ENCODE results near the gene L3MBTL4. TPM values are rescaled to one million over a fixed set of nuclear protein-coding genes. Genes with fewer than 3 reads are reported as not detected.

Gene L3MBTL4
- polyA plus RNA-seq, 1 of the 3 experiments (the other 2 are of a cell fraction), result 0.02 TPM

DNA sequence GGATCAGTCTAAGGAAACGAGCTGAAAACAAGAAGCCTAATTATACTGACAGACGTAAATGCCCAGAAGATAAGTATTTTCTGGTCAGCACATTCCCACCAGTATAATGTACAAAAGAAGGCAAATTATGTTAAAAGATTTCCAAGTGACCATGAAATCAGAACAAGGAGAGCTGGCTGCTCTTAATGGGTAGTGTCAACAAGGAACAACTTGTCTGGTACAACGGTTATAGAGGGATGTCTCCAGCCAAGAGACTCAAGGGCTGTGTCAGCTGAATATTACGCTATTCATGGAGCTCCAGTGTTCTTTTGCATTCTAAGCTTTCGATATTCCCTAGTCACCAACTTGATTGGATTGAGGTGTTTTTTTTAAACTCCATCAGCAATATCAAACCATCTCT is 8.6 kb upstream of the L3MBTL4 start:
- Histone ChIP-seq H4K20me1 (ENCODE audit: insufficient read depth) (no peaks in the 10 kb centered on the region), H3K36me3 (replicated peaks in 1 of 2; ENCODE audit: control insufficient read depth in 1 of 2, insufficient read depth in 2 of 2, low read length in 1 of 2) (no peaks in the 10 kb centered on the region), H3K4me2 (no peak overlapping the region), H3K27ac (ENCODE audit: low read depth in 2 of 2, low read length in 1 of 2) (no peak overlapping the region), H2AFZ (ENCODE audit: low read depth) (no peak overlapping the region), H3K4me3 (ENCODE audit: low read depth in 2 of 2, low read length in 1 of 2) (no peak overlapping the region), H3K9ac (no peak overlapping the region), H3K79me2 (ENCODE audit: insufficient read depth) (no peaks in the 10 kb centered on the region), H3K9me3 (no peaks in the 10 kb centered on the region), H3F3A (replicated peaks; ENCODE audit: insufficient read depth) (no peaks in the 10 kb centered on the region), H3K27me3 (ENCODE audit: insufficient read depth) (no peaks in the 10 kb centered on the region), H3K9me2 (no peaks in the 10 kb centered on the region), H3K4me1 (ENCODE audit: control insufficient read depth in 1 of 2, insufficient read depth in 2 of 2, low read depth in 1 of 2, low read length in 1 of 2) (peaks cover 0 to 3% of the 10 kb centered on the region in 2 experiments; a peak in 1 of 4 replicates)
- ChIA-PET CTCF (no interaction called here), POLR2A (no interaction called here)
- TF ChIP-seq RAD21 (IDR thresholded peaks at IDR 0.05; ENCODE audit: low read length) (no peak), GATA2 (CRISPR knock-in tag; IDR thresholded peaks at IDR 0.05) (no peak)
- WGBS (ENCODE audit: low lambda C conversion rate), result 32% methylated on average over 5 of the region's 5 CpGs
- DNase-seq, result no peak

DNA sequence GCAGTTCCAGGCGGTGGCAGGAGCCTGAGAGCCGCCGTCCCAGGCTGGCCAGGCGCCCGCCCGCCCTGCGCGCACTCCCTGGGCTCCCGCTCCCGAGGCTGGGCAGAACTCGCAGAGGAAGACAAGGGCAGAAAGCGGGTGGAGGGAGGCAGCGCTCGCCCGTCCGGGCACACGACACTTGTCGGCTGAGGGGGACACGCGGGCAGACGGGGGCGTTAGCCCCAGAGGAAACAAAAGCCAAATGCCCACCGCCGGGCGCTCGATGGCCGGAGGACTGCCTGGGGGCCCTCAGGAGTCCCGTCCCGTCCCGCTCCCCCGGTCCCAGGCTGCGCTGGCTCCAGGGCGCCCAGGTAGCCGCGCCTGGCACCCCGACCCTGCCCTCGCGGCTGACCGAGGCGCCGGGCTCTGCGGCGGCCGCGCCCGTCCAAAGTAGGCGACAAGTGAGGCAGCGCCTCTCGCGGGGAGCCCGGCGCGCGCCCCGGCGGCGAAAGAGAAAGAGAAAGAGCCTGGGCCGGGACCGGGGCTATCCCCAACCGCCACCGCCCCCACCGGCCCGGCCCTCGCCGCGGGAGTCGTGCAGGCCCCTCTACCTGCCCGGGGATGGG is 491 bp downstream of the L3MBTL4 start:
- Histone ChIP-seq H3K79me2 (ENCODE audit: insufficient read depth) (no peaks in the 10 kb centered on the region), H3K4me3 (ENCODE audit: low read depth in 2 of 2, low read length in 1 of 2) (peak overlapping the region; percentile 19 to 57; a peak in 2 of 4 replicates), H3K9me3 (no peaks in the 10 kb centered on the region), H3K4me2 (peak overlapping the region; percentile 41; the same call in 1 of the 2 replicates), H4K20me1 (ENCODE audit: insufficient read depth) (no peaks in the 10 kb centered on the region), H3F3A (replicated peaks; ENCODE audit: insufficient read depth) (no peaks in the 10 kb centered on the region), H2AFZ (ENCODE audit: low read depth) (no peak overlapping the region), H3K27ac (ENCODE audit: low read depth in 2 of 2, low read length in 1 of 2) (no peak overlapping the region), H3K4me1 (ENCODE audit: control insufficient read depth in 1 of 2, insufficient read depth in 2 of 2, low read depth in 1 of 2, low read length in 1 of 2) (peaks cover 0 to 6% of the 10 kb centered on the region in 2 experiments; a peak in 1 of 4 replicates), H3K36me3 (replicated peaks in 1 of 2; ENCODE audit: control insufficient read depth in 1 of 2, insufficient read depth in 2 of 2, low read length in 1 of 2) (no peaks in the 10 kb centered on the region), H3K9me2 (no peaks in the 10 kb centered on the region), H3K9ac (no peak overlapping the region), H3K27me3 (ENCODE audit: insufficient read depth) (peaks cover 18% of the 10 kb centered on the region; the same call in 1 of the 2 replicates)
- DNase-seq, result peak; percentile 85
- WGBS (ENCODE audit: low lambda C conversion rate), result 40% methylated on average over 1 of the region's 68 CpGs
- ChIA-PET CTCF (interaction anchor here (0.9 to 1.6 kb wide), 4 partner anchors 12 to 21 kb away, joined by 3 to 4 read pairs (median 4); no protein-coding TSS in a partner anchor), POLR2A (no interaction called here)
- TF ChIP-seq ELF1 (IDR thresholded peaks at IDR 0.05), result no peak

DNA sequence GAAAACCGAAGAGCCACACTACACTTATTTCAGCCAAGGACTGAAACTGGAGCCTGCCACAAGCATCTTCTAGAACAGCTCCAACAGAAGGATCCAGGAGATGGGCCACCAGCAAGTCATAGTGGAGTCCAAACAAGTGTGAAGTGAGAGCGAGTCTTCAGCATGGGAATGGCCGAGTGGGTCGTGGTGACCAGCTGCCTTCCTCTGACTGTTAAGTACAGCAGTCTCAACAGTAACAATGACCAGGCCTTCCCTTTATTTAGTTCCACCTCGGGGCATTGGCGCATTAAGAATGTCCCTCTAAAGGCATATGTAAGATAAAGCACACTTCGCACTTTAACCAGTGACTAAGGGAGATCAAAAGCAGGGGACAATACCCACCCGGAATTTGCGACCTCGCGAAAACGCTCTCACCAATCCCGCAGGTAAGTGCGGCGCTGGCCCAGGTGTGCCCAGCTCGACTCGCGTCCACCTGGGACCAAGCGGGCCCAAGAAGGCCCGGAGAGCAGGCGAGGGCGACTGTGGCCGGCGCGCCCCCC is 1.1 kb downstream of the L3MBTL4 start:
- peaks cover 18% of the 10 kb centered on the region; the same call in 1 of the 2 replicates for H3K27me3 ChIP-seq (ENCODE audit: insufficient read depth)
- no peak overlapping the region for H3K27ac ChIP-seq (ENCODE audit: low read depth in 2 of 2, low read length in 1 of 2)
- no peaks in the 10 kb centered on the region for H3K9me3 ChIP-seq
- no peak overlapping the region for H3K9ac ChIP-seq
- ChIA-PET POLR2A (no interaction called here), CTCF (interaction anchor here (1.4 kb wide), 1 partner anchor 12 kb away, joined by 3 read pairs; no protein-coding TSS in a partner anchor)
- WGBS (ENCODE audit: low lambda C conversion rate), result 55% methylated on average over 25 of the region's 25 CpGs
- peak overlapping the region in 1 of 2 experiments; percentile 57; a peak in 2 of 4 replicates for H3K4me3 ChIP-seq (ENCODE audit: low read depth in 2 of 2, low read length in 1 of 2)
- H2AFZ ChIP-seq (ENCODE audit: low read depth), result no peak overlapping the region
- DNase-seq, result peak; percentile 30
- H3K4me2 ChIP-seq, result peak overlapping the region; percentile 41; the same call in 1 of the 2 replicates
- H4K20me1 ChIP-seq (ENCODE audit: insufficient read depth), result no peaks in the 10 kb centered on the region
- H3K36me3 ChIP-seq (replicated peaks in 1 of 2; ENCODE audit: control insufficient read depth in 1 of 2, insufficient read depth in 2 of 2, low read length in 1 of 2), result no peaks in the 10 kb centered on the region
- H3K4me1 ChIP-seq (ENCODE audit: control insufficient read depth in 1 of 2, insufficient read depth in 2 of 2, low read depth in 1 of 2, low read length in 1 of 2), result peaks cover 0 to 6% of the 10 kb centered on the region in 2 experiments; a peak in 1 of 4 replicates
- no peaks in the 10 kb centered on the region for H3K79me2 ChIP-seq (ENCODE audit: insufficient read depth)
- H3K9me2 ChIP-seq, result no peaks in the 10 kb centered on the region
- H3F3A ChIP-seq (replicated peaks; ENCODE audit: insufficient read depth), result no peaks in the 10 kb centered on the region
- TF ChIP-seq CHD2 (IDR thresholded peaks at IDR 0.05; ENCODE audit: low read length, partially characterized antibody) (no peak), NFIC (IDR thresholded peaks at IDR 0.05; ENCODE audit: borderline replicate concordance) (no peak), NRF1 (IDR thresholded peaks at IDR 0.05; ENCODE audit: low read depth, low read length) (no peak), RAD21 (IDR thresholded peaks at IDR 0.05; ENCODE audit: low read length) (no peak), RFX5 (IDR thresholded peaks at IDR 0.05; ENCODE audit: low read length) (no peak), SMC3 (IDR thresholded peaks at IDR 0.05; ENCODE audit: low read depth, low read length) (no peak), EP300 (IDR thresholded peaks at IDR 0.05; ENCODE audit: borderline replicate concordance in 1 of 2, low read depth in 1 of 2, low read length in 1 of 2) (no peak), FOXM1 (IDR thresholded peaks at IDR 0.05; ENCODE audit: low read depth) (no peak), GATA2 (CRISPR knock-in tag; IDR thresholded peaks at IDR 0.05) (no peak), GABPA (IDR thresholded peaks at IDR 0.05; ENCODE audit: low read depth) (no peak), EZH2phosphoT487 (IDR thresholded peaks at IDR 0.05; ENCODE audit: borderline replicate concordance, low read depth) (no peak)
- TF ChIP-seq, protein P1, sequence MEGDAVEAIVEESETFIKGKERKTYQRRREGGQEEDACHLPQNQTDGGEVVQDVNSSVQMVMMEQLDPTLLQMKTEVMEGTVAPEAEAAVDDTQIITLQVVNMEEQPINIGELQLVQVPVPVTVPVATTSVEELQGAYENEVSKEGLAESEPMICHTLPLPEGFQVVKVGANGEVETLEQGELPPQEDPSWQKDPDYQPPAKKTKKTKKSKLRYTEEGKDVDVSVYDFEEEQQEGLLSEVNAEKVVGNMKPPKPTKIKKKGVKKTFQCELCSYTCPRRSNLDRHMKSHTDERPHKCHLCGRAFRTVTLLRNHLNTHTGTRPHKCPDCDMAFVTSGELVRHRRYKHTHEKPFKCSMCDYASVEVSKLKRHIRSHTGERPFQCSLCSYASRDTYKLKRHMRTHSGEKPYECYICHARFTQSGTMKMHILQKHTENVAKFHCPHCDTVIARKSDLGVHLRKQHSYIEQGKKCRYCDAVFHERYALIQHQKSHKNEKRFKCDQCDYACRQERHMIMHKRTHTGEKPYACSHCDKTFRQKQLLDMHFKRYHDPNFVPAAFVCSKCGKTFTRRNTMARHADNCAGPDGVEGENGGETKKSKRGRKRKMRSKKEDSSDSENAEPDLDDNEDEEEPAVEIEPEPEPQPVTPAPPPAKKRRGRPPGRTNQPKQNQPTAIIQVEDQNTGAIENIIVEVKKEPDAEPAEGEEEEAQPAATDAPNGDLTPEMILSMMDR (IDR thresholded peaks at IDR 0.05), result no peak
- TF ChIP-seq, protein P2, sequence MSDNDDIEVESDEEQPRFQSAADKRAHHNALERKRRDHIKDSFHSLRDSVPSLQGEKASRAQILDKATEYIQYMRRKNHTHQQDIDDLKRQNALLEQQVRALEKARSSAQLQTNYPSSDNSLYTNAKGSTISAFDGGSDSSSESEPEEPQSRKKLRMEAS (IDR thresholded peaks at IDR 0.05; ENCODE audit: low read depth), result no peak
- TF ChIP-seq, protein P3, sequence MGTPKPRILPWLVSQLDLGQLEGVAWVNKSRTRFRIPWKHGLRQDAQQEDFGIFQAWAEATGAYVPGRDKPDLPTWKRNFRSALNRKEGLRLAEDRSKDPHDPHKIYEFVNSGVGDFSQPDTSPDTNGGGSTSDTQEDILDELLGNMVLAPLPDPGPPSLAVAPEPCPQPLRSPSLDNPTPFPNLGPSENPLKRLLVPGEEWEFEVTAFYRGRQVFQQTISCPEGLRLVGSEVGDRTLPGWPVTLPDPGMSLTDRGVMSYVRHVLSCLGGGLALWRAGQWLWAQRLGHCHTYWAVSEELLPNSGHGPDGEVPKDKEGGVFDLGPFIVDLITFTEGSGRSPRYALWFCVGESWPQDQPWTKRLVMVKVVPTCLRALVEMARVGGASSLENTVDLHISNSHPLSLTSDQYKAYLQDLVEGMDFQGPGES (IDR thresholded peaks at IDR 0.05; ENCODE audit: low read depth, low read length), result no peak
- TF ChIP-seq, protein P4, sequence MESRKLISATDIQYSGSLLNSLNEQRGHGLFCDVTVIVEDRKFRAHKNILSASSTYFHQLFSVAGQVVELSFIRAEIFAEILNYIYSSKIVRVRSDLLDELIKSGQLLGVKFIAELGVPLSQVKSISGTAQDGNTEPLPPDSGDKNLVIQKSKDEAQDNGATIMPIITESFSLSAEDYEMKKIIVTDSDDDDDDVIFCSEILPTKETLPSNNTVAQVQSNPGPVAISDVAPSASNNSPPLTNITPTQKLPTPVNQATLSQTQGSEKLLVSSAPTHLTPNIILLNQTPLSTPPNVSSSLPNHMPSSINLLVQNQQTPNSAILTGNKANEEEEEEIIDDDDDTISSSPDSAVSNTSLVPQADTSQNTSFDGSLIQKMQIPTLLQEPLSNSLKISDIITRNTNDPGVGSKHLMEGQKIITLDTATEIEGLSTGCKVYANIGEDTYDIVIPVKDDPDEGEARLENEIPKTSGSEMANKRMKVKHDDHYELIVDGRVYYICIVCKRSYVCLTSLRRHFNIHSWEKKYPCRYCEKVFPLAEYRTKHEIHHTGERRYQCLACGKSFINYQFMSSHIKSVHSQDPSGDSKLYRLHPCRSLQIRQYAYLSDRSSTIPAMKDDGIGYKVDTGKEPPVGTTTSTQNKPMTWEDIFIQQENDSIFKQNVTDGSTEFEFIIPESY (IDR thresholded peaks at IDR 0.05; ENCODE audit: borderline replicate concordance, low read depth), result no peak

All from SK-N-SH (cell line).